KMS-11 (cell line): ENCODE results near the gene TTC21A.

Experiments
- H2AFZ ChIP-seq: fragments of 200-600 bp; sonication (generic); 2 replicates; pipeline ENCODE4 v1.6.1; 2016; ENCODE audit warnings: antibody characterized with exemption, mixed run types, low read depth
- H3K27ac ChIP-seq: fragments of 200-600 bp; sonication (generic); 2 replicates; pipeline ENCODE4 v1.6.1; 2016; ENCODE audit warnings: mild to moderate bottlenecking, mixed run types
- H3K27me3 ChIP-seq: fragments of 200-600 bp; sonication (generic); 2 replicates; pipeline ENCODE4 v1.6.1; 2017; ENCODE audit warnings: mild to moderate bottlenecking, low read depth, mixed run types, moderate library complexity; ENCODE audit not compliant: insufficient read depth
- H3K36me3 ChIP-seq: fragments of 200-600 bp; sonication (generic); 2 replicates; pipeline ENCODE4 v1.6.1; 2017; ENCODE audit warnings: mild to moderate bottlenecking, mixed run types; ENCODE audit not compliant: insufficient read depth
- H3K4me1 ChIP-seq: fragments of 200-600 bp; sonication (generic); 2 replicates; pipeline ENCODE4 v1.6.1; 2016; ENCODE audit warnings: mild to moderate bottlenecking, low read depth, mixed run types; ENCODE audit not compliant: poor library complexity, severe bottlenecking
- H3K4me2 ChIP-seq: fragments of 200-600 bp; sonication (generic); 2 replicates; pipeline ENCODE4 v1.7.0; 2016; ENCODE audit warnings: mild to moderate bottlenecking, mixed run types
- H3K4me3 ChIP-seq: fragments of 200-600 bp; sonication (generic); IDR thresholded peaks from 2 replicates; pipeline ENCODE4 v1.6.1; 2017; ENCODE audit warnings: low read depth, low read length, mixed read lengths; ENCODE audit not compliant: insufficient read depth
- H3K79me2 ChIP-seq: fragments of 200-600 bp; sonication (generic); 2 replicates; pipeline ENCODE4 v1.6.1; 2016; ENCODE audit warnings: low read depth, mixed run types; ENCODE audit not compliant: insufficient read depth
- H3K9ac ChIP-seq: fragments of 200-600 bp; sonication (generic); 2 replicates; pipeline ENCODE4 v1.6.1; 2016; ENCODE audit warnings: mild to moderate bottlenecking, mixed run types
- H4K20me1 ChIP-seq: fragments of 200-600 bp; sonication (generic); 2 replicates; pipeline ENCODE4 v1.6.1; 2016; ENCODE audit warnings: mild to moderate bottlenecking, mixed run types; ENCODE audit not compliant: insufficient read depth
- CTCF ChIP-seq: fragments of 200-600 bp; sonication (generic); conservative IDR thresholded peaks from 2 replicates; pipeline ENCODE4 v1.6.1; 2017; ENCODE audit warnings: low read depth, mild to moderate bottlenecking, antibody characterized with exemption, low read length, moderate library complexity, mixed read lengths

The TTC21A gene

GRCh38 chr3:39127908-39128304, 20.4 kb downstream of the TTC21A start:
- no peak for TF ChIP-seq CTCF
- no peaks in the 10 kb centered on the region for H3K79me2 ChIP-seq
- H3K4me2 ChIP-seq: no peak overlapping the region
- H3K27ac ChIP-seq: no peak overlapping the region
- no peaks in the 10 kb centered on the region for H3K4me1 ChIP-seq
- no peaks in the 10 kb centered on the region for H4K20me1 ChIP-seq
- H2AFZ ChIP-seq: no peak overlapping the region
- no peak overlapping the region for H3K4me3 ChIP-seq
- H3K27me3 ChIP-seq: no peaks in the 10 kb centered on the region
- no peak overlapping the region for H3K9ac ChIP-seq
- H3K36me3 ChIP-seq: no peaks in the 10 kb centered on the region

DNA sequence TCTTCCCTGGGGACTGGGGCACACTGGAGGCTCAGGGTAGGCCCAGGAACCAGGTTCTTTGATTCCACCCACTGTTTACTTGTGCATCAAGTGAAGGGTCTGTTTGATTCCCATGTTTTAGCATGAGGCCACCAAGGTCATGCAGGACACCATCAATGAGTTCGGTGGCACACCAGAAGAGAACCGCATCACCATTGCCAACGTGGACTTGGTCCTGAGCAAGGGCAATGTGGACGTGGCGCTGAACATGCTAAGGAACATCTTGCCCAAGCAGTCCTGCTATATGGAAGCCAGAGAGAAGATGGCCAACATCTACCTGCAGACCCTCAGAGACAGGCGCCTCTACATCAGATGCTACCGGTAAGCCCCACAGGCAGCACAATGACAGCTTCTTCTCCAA, 21.5 kb downstream of the TTC21A start:
- no peak for TF ChIP-seq CTCF
- no peak overlapping the region for H3K27ac ChIP-seq
- no peaks in the 10 kb centered on the region for H4K20me1 ChIP-seq
- H3K36me3 ChIP-seq: no peaks in the 10 kb centered on the region
- H3K27me3 ChIP-seq: no peaks in the 10 kb centered on the region
- no peaks in the 10 kb centered on the region for H3K4me1 ChIP-seq
- no peak overlapping the region for H2AFZ ChIP-seq
- no peak overlapping the region for H3K4me3 ChIP-seq
- H3K9ac ChIP-seq: no peak overlapping the region
- no peak overlapping the region for H3K4me2 ChIP-seq
- H3K79me2 ChIP-seq: no peaks in the 10 kb centered on the region

GRCh38 chr3:39130026-39130425, 22.5 kb downstream of the TTC21A start:
- Histone ChIP-seq H3K27me3 (no peaks in the 10 kb centered on the region), H3K27ac (no peak overlapping the region), H3K4me2 (no peak overlapping the region), H3K36me3 (no peaks in the 10 kb centered on the region), H4K20me1 (no peaks in the 10 kb centered on the region), H2AFZ (no peak overlapping the region), H3K4me3 (no peak overlapping the region), H3K9ac (no peak overlapping the region), H3K79me2 (no peaks in the 10 kb centered on the region), H3K4me1 (no peaks in the 10 kb centered on the region)
- no peak for TF ChIP-seq CTCF

- H4K20me1 ChIP-seq: no peaks in the 10 kb centered on the region
- H3K9ac ChIP-seq: no peak overlapping the region
- H3K4me2 ChIP-seq: no peak overlapping the region
- H3K27ac ChIP-seq: no peak overlapping the region
- TF ChIP-seq CTCF: no peak
- H3K27me3 ChIP-seq: no peaks in the 10 kb centered on the region
- no peak overlapping the region for H3K4me3 ChIP-seq
- no peaks in the 10 kb centered on the region for H3K79me2 ChIP-seq
- no peaks in the 10 kb centered on the region for H3K4me1 ChIP-seq
- no peak overlapping the region for H2AFZ ChIP-seq
- no peaks in the 10 kb centered on the region for H3K36me3 ChIP-seq
These were observed 23.3 kb downstream of the TTC21A start for GRCh38 chr3:39130693-39131265.
